Naive thymus-derived CD8-positive, alpha-beta T cell (primary cell): ENCODE data around the gene RDH13. TPM values are rescaled to one million over a fixed set of nuclear protein-coding genes. Genes with fewer than 3 reads are reported as not detected.

Source experiments
- ATAC-seq, 2 donors: fragments of 150-1000 bp; cut with Tn5 transposase in 1 of 2; sonication (Bioruptor Pico), chemical (Tn5 transposase) in 1 of 2; 1 replicate in 1 of 2; 2 replicates in 1 of 2; pipeline ENCODE4 v1.10.0; 2021; ENCODE audit warnings: mild to moderate bottlenecking in 2 of 2, moderate library complexity in 2 of 2
- POLR2A ChIA-PET: fragments of 350-600 bp; sonication (Branson Sonifier 250); formaldehyde crosslinking; loops from one replicate; lab custom pipeline; 2021; ENCODE audit warnings: antibody characterized with exemption; lab: Charles Lee
- DNase-seq, 10 donors: peaks; one replicate each; pipeline versions ENCODE4 v3.0.0 to v3.0.0-alpha.2; 2020 to 2022
- H3K27ac Mint-ChIP-seq, 10 donors: one replicate each; pipeline ENCODE4 v1.8.0; 2020 to 2022; ENCODE audit warnings: mild to moderate bottlenecking in 10 of 10, mixed read lengths in 10 of 10, moderate library complexity in 4 of 10, inconsistent platforms in 1 of 10
- H3K27me3 Mint-ChIP-seq, 5 donors: one replicate each; pipeline ENCODE4 v1.8.0; 2021 to 2022; ENCODE audit warnings: mixed read lengths in 5 of 5
- H3K36me3 Mint-ChIP-seq, 3 donors: one replicate each; pipeline ENCODE4 v1.8.0; 2020 to 2022; ENCODE audit warnings: mixed read lengths in 3 of 3, mild to moderate bottlenecking in 2 of 3, inconsistent platforms in 1 of 3
- H3K4me1 Mint-ChIP-seq, 4 donors: one replicate each; pipeline ENCODE4 v1.8.0; 2021 to 2022; ENCODE audit warnings: mixed read lengths in 4 of 4
- H3K4me3 Mint-ChIP-seq, 10 donors: one replicate each; pipeline ENCODE4 v1.8.0; 2020 to 2022; ENCODE audit warnings: mild to moderate bottlenecking in 10 of 10, mixed read lengths in 10 of 10, moderate library complexity in 6 of 10, inconsistent platforms in 1 of 10
- H3K9me3 Mint-ChIP-seq, 9 donors: one replicate each; pipeline ENCODE4 v1.8.0; 2020 to 2022; ENCODE audit warnings: mixed read lengths in 9 of 9, mild to moderate bottlenecking in 3 of 9, inconsistent platforms in 1 of 9, moderate library complexity in 1 of 9
- polyA plus RNA-seq, 3 donors: library from polyadenylated mRNA; unstranded; fragments of 300-500 nt; fragmentation: Illumina TruSeq; gene quantifications; one replicate each; pipeline ENCODE4 v1.2.3, GENCODE V29; 2021
- total RNA-seq, 8 experiments: library from RNA in 2 of 8; stranded (reverse) in 2 of 8; gene quantifications; one replicate each; pipeline ENCODE4 v1.2.3 and lab custom pipeline; 2021 to 2026

The RDH13 gene
- total and polyA plus RNA-seq, 5 experiments from 2014 or later, result 4.3 to 26.1 (median 18.0) TPM

DNA sequence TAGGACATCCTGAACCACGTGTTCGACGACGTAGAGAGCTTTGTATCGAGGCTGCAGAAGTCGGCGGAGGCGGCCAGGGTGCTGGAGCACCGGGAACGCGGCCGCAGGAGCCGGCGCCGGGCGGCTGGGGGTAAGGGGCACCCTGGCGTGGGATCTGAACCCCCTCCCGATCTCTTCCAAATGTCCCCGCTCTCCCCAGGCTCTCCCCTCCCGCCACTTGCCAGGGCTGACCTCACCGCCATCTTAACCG is 18.7 kb upstream of the RDH13 start:
- H3K4me1 Mint-ChIP-seq, result peaks cover 20 to 35% (median 27%) of the 10 kb centered on the region in 4 donors
- peaks cover 25 to 79% (median 45%) of the 10 kb centered on the region in 5 donors for H3K27me3 Mint-ChIP-seq
- peaks cover 0 to 7% (median 0%) of the 10 kb centered on the region in 9 donors for H3K9me3 Mint-ChIP-seq
- H3K27ac Mint-ChIP-seq, result peak overlapping the region in 2 of 10 donors; percentile 50 to 62
- peaks cover 0 to 8% (median 2%) of the 10 kb centered on the region in 3 donors for H3K36me3 Mint-ChIP-seq
- peak overlapping the region; percentile 75 to 89 (median 83) for H3K4me3 Mint-ChIP-seq
- POLR2A ChIA-PET, result interaction anchor here (1.8 kb wide), 1 partner anchor 19 kb away, joined by 6 read pairs; the partner anchor contains the start of gene RDH13
- DNase-seq, result no peak
- no peak for ATAC-seq

DNA sequence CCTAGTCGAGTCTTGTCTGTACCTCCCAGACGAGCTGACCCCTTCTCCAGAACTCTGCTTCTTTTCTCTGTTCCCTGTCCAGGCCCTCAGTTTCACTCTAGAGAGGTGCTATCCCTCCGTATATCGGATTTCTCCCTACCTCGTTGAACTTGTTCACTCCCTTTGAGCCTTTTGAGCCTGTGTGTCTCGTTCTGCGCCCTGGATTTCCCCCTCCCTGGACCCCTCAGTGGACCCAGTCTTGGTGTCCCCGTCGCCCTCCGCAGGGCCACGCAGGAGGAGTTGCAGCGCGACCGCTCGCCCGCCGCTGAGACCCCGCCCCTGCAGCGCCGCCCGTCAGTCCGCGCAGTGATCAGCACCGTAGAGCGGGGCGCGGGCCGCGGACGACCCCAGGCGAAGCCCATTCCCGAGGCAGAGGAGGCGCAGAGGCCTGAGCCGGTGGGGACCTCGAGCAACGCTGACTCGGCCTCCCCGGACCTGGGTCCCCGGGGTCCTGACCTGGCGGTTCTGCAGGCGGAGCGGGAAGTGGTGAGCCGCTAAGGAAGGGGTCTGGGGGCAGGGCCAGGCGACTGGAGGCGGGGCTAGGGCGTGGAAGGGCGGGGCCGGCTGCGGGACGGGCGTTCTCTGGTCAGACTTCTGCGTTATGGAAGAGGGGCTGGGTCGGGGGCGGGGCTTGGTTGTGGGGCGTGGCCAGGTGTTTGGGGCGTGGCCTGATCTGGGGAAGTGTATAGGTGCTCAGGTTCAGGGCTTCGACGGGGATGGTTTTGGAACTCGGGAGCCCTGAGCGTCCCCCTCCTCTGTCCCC is 18.2 kb upstream of the RDH13 start:
- Mint-ChIP-seq H3K36me3 (peaks cover 0 to 8% (median 2%) of the 10 kb centered on the region in 3 donors), H3K27ac (peak overlapping the region in 6 of 10 donors; percentile 43 to 84 (median 56)), H3K4me3 (peak overlapping the region; percentile 75 to 89 (median 83)), H3K4me1 (peaks cover 20 to 35% (median 27%) of the 10 kb centered on the region in 4 donors), H3K27me3 (peaks cover 25 to 84% (median 48%) of the 10 kb centered on the region in 5 donors), H3K9me3 (peaks cover 0 to 7% (median 0%) of the 10 kb centered on the region in 9 donors)
- peak; percentile 70 to 76 for ATAC-seq
- DNase-seq, result peak; percentile 78 to 89 (median 86)
- POLR2A ChIA-PET, result interaction anchor here (1.0 to 1.8 kb wide), 3 partner anchors 18 to 36 kb away, joined by 4 to 7 read pairs (median 6); partner anchors contain the start of genes PPP1R12C and RDH13

DNA sequence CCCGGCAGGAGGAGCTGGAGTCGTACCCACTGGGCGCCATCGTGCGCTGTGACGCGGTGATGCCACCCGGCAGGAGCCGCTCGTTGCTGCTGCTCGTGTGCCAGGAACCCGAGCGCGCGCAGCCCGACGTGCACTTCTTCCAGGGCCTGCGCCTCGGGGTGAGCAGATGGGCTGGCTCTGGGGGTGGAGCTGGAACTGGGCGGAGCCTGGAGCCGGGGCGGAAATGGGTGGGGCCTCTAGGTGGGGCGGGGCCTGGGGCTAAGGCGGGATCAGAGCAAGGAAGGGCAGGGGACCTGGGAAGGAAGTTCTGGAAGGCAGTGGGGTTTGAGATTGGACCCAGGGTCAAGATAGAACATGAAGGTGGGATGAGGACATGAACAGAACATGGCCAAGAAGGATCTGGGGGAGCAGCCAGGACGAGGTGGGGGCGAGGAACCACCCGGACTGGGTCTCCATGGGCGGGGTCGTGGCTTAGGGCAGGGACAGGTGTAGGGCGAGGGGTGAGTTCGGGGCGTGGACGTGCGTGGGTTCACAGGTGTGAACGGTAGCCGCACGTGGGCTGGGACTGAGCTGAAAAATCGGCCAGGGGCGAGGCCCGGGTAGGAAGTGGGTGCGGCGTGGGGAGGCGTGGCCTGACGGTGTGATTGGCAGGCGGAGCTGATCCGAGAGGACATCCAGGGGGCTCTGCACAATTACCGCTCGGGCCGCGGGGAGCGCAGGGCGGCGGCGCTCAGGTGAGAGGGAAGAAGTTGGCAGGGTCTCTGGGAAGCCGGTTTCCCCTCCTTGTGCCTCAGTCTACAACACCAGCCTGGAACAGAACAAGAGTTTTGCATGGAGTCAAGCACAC is 17.4 kb upstream of the RDH13 start:
- Mint-ChIP-seq H3K4me1 (peaks cover 20 to 35% (median 25%) of the 10 kb centered on the region in 4 donors), H3K36me3 (peaks cover 0 to 8% (median 2%) of the 10 kb centered on the region in 3 donors), H3K27ac (peak overlapping the region in 7 of 10 donors; percentile 6 to 84 (median 53)), H3K9me3 (peaks cover 0 to 7% (median 0%) of the 10 kb centered on the region in 9 donors), H3K4me3 (peak overlapping the region; percentile 75 to 89 (median 83)), H3K27me3 (peaks cover 20 to 82% (median 46%) of the 10 kb centered on the region in 5 donors)
- POLR2A ChIA-PET, result interaction anchor here (0.5 to 1.0 kb wide), 3 partner anchors 13 to 37 kb away, joined by 3 to 7 read pairs (median 4); partner anchors contain the start of genes PPP1R12C and RDH13
- ATAC-seq, result peak; percentile 33 to 64
- peak; percentile 27 to 76 (median 48) for DNase-seq

- peaks cover 0 to 8% (median 2%) of the 10 kb centered on the region in 3 donors for H3K36me3 Mint-ChIP-seq
These were observed 16.6 kb upstream of the RDH13 start for GRCh38 chr19:55079400-55080038.

DNA sequence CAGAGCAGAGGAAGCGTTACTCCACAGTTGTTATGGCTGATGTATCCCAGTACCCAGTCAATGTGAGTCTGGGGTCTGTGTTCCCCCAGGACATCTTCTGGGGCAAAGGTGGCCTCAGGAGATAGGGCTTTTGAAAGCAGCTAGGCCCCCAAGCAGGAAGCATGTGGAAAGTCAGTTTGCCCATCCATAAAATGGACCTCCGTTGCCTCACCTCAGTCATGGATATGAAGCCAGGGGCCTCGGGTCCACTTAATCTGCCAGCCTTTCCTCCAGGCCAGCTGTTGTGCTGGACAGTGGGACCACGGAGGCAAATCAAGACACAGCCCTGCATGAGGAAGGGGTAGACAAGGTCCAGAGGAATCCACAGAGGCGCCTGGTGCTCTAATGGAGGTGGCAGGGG is 16.0 kb upstream of the RDH13 start:
- POLR2A ChIA-PET, result no interaction called here
- peak overlapping the region in 6 of 10 donors; percentile 33 to 79 (median 59) for H3K4me3 Mint-ChIP-seq

More at GRCh38 chr19:55079400-55080038, 16.6 kb upstream of the RDH13 start:
- Mint-ChIP-seq H3K4me1 (peaks cover 20 to 35% (median 25%) of the 10 kb centered on the region in 4 donors), H3K27ac (peak overlapping the region in 4 of 10 donors; percentile 33 to 65 (median 57)), H3K4me3 (peak overlapping the region; percentile 75 to 86 (median 82)), H3K9me3 (peaks cover 0 to 7% (median 0%) of the 10 kb centered on the region in 9 donors), H3K27me3 (peaks cover 20 to 82% (median 54%) of the 10 kb centered on the region in 5 donors)
- POLR2A ChIA-PET, result interaction anchor here (1.0 kb wide), 1 partner anchor 38 kb away, joined by 4 read pairs; the partner anchor contains the start of gene PPP1R12C
- DNase-seq (peak in 1 of 10 donors; percentile 63), ATAC-seq (no peak)

GRCh38 chr19:55077106-55077505 is 14.2 kb upstream of the RDH13 start:
- Mint-ChIP-seq H3K9me3 (peaks cover 0 to 14% (median 1%) of the 10 kb centered on the region in 9 donors), H3K4me1 (peaks cover 14 to 29% (median 21%) of the 10 kb centered on the region in 4 donors), H3K36me3 (peaks cover 0 to 8% (median 5%) of the 10 kb centered on the region in 3 donors), H3K4me3 (no peak overlapping the region), H3K27me3 (peaks cover 17 to 81% (median 48%) of the 10 kb centered on the region in 5 donors), H3K27ac (no peak overlapping the region)
- POLR2A ChIA-PET, result no interaction called here
- ATAC-seq, result no peak
- DNase-seq, result no peak

More for the DNA sequence above, 16.0 kb upstream of the RDH13 start:
- Mint-ChIP-seq H3K27ac (peak overlapping the region in 2 of 10 donors; percentile 33 to 65), H3K27me3 (peaks cover 19 to 82% (median 54%) of the 10 kb centered on the region in 5 donors), H3K9me3 (peaks cover 0 to 7% (median 0%) of the 10 kb centered on the region in 9 donors), H3K4me1 (peaks cover 18 to 35% (median 25%) of the 10 kb centered on the region in 4 donors), H3K36me3 (peaks cover 0 to 6% (median 2%) of the 10 kb centered on the region in 3 donors)
- peak in 1 of 10 donors; percentile 37 for DNase-seq
- ATAC-seq, result no peak

DNA sequence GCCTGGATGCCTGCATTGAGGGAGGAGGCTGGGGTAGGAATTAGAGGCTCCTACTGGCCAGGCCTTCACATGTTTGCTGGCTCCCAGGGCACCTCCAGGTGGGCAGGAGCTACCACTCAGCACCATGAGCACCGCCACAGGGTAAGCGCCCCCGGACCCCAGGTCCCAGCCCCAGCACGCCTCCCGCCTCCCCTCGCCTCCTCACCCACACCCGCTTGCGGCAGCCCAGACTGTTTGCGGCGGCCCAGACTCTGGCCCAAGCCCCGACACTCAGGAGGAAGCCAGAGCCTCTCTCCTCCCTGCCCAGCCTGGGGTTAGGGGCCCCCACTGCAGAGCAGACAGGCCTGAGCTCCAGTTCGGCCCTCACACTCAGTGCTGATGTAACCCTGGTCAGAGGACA is 13.4 kb upstream of the RDH13 start:
- Mint-ChIP-seq H3K36me3 (peaks cover 0 to 8% (median 5%) of the 10 kb centered on the region in 3 donors), H3K9me3 (peaks cover 0 to 14% (median 1%) of the 10 kb centered on the region in 9 donors), H3K4me3 (no peak overlapping the region), H3K27me3 (peaks cover 20 to 86% (median 55%) of the 10 kb centered on the region in 5 donors), H3K27ac (no peak overlapping the region), H3K4me1 (peaks cover 14 to 21% (median 16%) of the 10 kb centered on the region in 4 donors)
- POLR2A ChIA-PET, result no interaction called here
- ATAC-seq (no peak), DNase-seq (no peak)

- Mint-ChIP-seq H3K27ac (no peak within 1 kb of the TSS), H3K27me3 (peaks cover 22 to 90% (median 55%) of the 10 kb centered on the region in 5 donors)
- no peak for DNase-seq
These were observed 12.5 kb upstream of the RDH13 start, which contains the start of gene EPS8L1 for GRCh38 chr19:55075371-55075998. Gene EPS8L1 (plus strand): TSS chr19:55075869. CDS start chr19:55076445, 576 bp downstream.

DNA sequence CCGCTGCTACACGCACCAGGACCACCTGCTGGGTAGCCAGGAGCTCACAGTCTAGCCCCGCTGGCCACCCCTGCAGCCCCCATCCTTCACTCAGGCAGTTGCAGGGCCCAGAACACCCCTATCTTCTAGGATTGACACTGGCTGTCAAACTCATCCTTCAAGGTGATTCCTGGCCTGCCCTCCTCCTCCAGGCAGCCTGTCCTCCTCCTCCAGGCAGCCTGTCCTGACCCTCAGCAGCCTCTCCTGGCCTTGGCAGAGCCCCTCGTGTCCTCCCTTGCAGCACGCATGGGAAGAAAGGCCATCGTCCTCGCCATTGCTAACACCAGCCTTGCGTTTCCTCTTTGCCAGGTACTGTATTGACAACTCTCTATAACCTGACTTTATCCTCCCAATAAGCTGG is 9.0 kb upstream of the RDH13 start:
- DNase-seq (no peak), ATAC-seq (no peak)
- Mint-ChIP-seq H3K9me3 (peaks cover 0 to 19% (median 2%) of the 10 kb centered on the region in 9 donors), H3K36me3 (peaks cover 0 to 5% (median 2%) of the 10 kb centered on the region in 3 donors), H3K27me3 (peaks cover 38 to 96% (median 65%) of the 10 kb centered on the region in 5 donors), H3K4me3 (no peak overlapping the region), H3K4me1 (peaks cover 8 to 15% (median 9%) of the 10 kb centered on the region in 4 donors), H3K27ac (no peak overlapping the region)
- POLR2A ChIA-PET, result no interaction called here

More at GRCh38 chr19:55075371-55075998, 12.5 kb upstream of the RDH13 start, which contains the start of gene EPS8L1:
- H3K9me3 Mint-ChIP-seq, result peaks cover 0 to 13% (median 1%) of the 10 kb centered on the region in 9 donors
- H3K4me3 Mint-ChIP-seq, result no peak within 1 kb of the TSS
- POLR2A ChIA-PET, result no interaction called here
- peaks cover 0 to 8% (median 5%) of the 10 kb centered on the region in 3 donors for H3K36me3 Mint-ChIP-seq
- ATAC-seq, result no peak
- peaks cover 7 to 13% (median 11%) of the 10 kb centered on the region in 4 donors for H3K4me1 Mint-ChIP-seq

GRCh38 chr19:55071129-55071502 is 8.2 kb upstream of the RDH13 start:
- no peak for ATAC-seq
- peaks cover 8 to 16% (median 9%) of the 10 kb centered on the region in 4 donors for H3K4me1 Mint-ChIP-seq
- POLR2A ChIA-PET, result no interaction called here
- H3K9me3 Mint-ChIP-seq, result peaks cover 0 to 20% (median 2%) of the 10 kb centered on the region in 9 donors
- H3K27me3 Mint-ChIP-seq, result peaks cover 43 to 96% (median 67%) of the 10 kb centered on the region in 5 donors
- no peak overlapping the region for H3K4me3 Mint-ChIP-seq
- H3K36me3 Mint-ChIP-seq, result peaks cover 0 to 4% (median 2%) of the 10 kb centered on the region in 3 donors
- no peak for DNase-seq
- H3K27ac Mint-ChIP-seq, result peak overlapping the region in 1 of 10 donors; percentile 29
